Caco-2 (cell line): ENCODE data around the gene QSER1. TPM values are rescaled to one million over a fixed set of nuclear protein-coding genes. Genes with fewer than 3 reads are reported as not detected.

Experiments
- total RNA-seq: library from RNA; stranded (reverse); gene quantifications from 2 replicates; pipeline ENCODE4 v1.2.3, GENCODE V29; 2022

Gene QSER1
- total RNA-seq, 1 experiment from 2014 or later, result 45.0 TPM

Other genes starting within 250 kb of the QSER1 start
- gene CCDC73, start 98.1 kb upstream of the QSER1 start, total RNA-seq, result not detected in 2 replicates
- gene PRRG4, start 62.9 kb upstream of the QSER1 start, total RNA-seq, result 6.8 and 6.9 TPM in 2 replicates
- gene DEPDC7, start 123.1 kb downstream of the QSER1 start, total RNA-seq, result 17.0 and 17.2 TPM in 2 replicates
- gene TCP11L1, start 146.8 kb downstream of the QSER1 start, total RNA-seq, result 22.8 and 25.0 TPM in 2 replicates